Colonic mucosa (tissue), 4 donors: ENCODE measurements around the gene MLC1. TPM values are rescaled to one million over a fixed set of nuclear protein-coding genes. Genes with fewer than 3 reads are reported as not detected.

Source experiments
- DNase-seq: peaks from one replicate; pipeline ENCODE4 v3.0.0-alpha.2; 2020
- H3K27ac ChIP-seq: fragments of 200-600 bp; one replicate; pipeline ENCODE4 v1.8.0; 2021
- H3K27me3 ChIP-seq: fragments of 200-600 bp; one replicate; pipeline ENCODE4 v1.8.0; 2021
- H3K36me3 ChIP-seq: fragments of 200-600 bp; one replicate; pipeline ENCODE4 v1.8.0; 2021
- H3K4me1 ChIP-seq: fragments of 200-600 bp; one replicate; pipeline ENCODE4 v1.8.0; 2021; ENCODE audit warnings: mild to moderate bottlenecking
- H3K4me3 ChIP-seq: fragments of 200-600 bp; one replicate; pipeline ENCODE4 v1.8.0; 2021
- H3K9ac ChIP-seq, 2 donors: one replicate each; pipeline ENCODE4 v1.7.0; 2013; ENCODE audit warnings: control low read depth in 2 of 2, low read depth in 2 of 2, low read length in 2 of 2
- H3K9me3 ChIP-seq: fragments of 200-600 bp; one replicate; pipeline ENCODE4 v1.8.0; 2021
- intact Hi-C: fragments of 100-400 bp; cut with DNase I; formaldehyde crosslinking; loops from one replicate; pipeline ENCODE4 v1.14.1; 2022
- total RNA-seq, 2 donors: library from RNA; stranded (reverse); fragmentation: NEBNext Ultra II Directional in 1 of 2; extraction: Animal tissue kit (Norgen Biotek cat#: 25700) in 1 of 2; gene quantifications; one replicate each; pipeline ENCODE4 v1.2.1, GENCODE V29; 2021
- TF ChIP-seq, protein P1 (sequence below): fragments of 200-600 bp; IDR thresholded peaks from one replicate; pipeline ENCODE4 v1.8.0; 2022; ENCODE audit warnings: antibody characterized with exemption, mild to moderate bottlenecking
- donor health status: healthy.
- donor health status: DM: no; HTN: no; CAD: no.
- donor health status: DM: no; HTN: no; CAD: no.

The MLC1 gene
- total RNA-seq, 2 donors from 2014 or later, result not detected

DNA sequence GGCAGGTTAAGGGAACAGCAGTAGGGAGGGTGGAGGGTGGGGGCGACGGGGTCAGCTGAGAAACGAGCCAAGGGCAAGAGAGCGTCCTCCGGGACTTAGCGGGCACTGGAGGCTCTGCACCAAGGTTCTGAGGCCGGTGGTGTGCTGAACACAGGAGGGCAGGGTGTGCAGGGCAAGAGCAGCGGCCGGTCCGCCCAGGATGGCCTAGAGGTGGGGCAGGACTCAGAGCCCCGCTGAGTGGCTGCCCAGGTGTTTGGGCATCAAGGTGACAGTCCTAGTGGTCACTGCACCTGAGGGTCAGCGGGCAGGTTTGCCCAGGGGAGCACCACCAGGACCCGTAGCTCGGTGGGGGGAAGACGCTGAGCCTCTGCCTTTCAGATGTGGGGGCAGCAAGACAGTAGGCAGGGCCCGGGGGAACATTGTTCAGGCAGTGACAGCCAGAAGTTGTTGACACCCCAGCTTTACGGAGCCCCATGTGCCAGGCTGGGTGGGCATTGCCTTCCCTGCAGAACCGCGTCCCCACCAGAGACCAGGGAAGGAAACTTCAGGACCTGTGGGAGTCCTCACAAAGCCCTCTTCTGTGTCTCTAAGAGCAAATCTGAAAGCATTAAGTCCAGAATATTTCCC, 22.6 kb downstream of the MLC1 start:
- peaks cover 20% of the 10 kb centered on the region for H3K27me3 ChIP-seq

DNA sequence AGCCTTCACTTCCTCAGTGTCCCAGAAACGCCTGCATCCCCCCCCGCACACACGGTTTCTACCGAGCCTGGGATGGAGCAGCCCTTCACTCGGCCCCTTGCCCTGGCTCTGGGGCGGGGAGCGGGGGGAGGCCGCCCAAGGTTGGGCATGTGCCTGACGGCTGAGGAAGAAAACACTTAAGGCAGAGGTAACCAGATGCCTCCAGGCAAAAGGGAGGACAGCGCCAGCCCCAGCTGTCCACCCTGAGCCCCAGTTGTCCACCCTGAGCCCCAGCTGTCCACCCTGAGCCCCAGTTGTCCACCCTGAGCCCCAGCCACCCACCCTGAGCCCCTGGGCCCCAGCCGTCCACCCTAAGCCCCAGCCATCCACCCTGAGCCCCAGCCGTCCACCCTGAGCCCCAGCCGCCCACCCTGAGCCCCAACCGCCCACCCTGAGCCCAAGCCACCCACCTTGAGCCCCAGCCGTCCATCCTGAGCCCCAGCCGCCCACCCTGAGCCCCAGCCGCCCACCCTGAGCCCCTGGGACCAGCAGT, 23.3 kb downstream of the MLC1 start:
- Histone ChIP-seq H3K4me1 (no peaks in the 10 kb centered on the region), H3K9ac (no peak overlapping the region), H3K9me3 (no peaks in the 10 kb centered on the region), H3K27ac (no peak overlapping the region), H3K27me3 (peaks cover 20% of the 10 kb centered on the region), H3K36me3 (no peaks in the 10 kb centered on the region), H3K4me3 (no peak overlapping the region)
- intact Hi-C loops, result no loop called here
- TF ChIP-seq, protein P1, sequence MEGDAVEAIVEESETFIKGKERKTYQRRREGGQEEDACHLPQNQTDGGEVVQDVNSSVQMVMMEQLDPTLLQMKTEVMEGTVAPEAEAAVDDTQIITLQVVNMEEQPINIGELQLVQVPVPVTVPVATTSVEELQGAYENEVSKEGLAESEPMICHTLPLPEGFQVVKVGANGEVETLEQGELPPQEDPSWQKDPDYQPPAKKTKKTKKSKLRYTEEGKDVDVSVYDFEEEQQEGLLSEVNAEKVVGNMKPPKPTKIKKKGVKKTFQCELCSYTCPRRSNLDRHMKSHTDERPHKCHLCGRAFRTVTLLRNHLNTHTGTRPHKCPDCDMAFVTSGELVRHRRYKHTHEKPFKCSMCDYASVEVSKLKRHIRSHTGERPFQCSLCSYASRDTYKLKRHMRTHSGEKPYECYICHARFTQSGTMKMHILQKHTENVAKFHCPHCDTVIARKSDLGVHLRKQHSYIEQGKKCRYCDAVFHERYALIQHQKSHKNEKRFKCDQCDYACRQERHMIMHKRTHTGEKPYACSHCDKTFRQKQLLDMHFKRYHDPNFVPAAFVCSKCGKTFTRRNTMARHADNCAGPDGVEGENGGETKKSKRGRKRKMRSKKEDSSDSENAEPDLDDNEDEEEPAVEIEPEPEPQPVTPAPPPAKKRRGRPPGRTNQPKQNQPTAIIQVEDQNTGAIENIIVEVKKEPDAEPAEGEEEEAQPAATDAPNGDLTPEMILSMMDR, result no peak
- DNase-seq, result no peak

More for the DNA sequence above, 22.6 kb downstream of the MLC1 start:
- no peaks in the 10 kb centered on the region for H3K9me3 ChIP-seq
- no peak overlapping the region for H3K9ac ChIP-seq
- H3K4me1 ChIP-seq, result no peaks in the 10 kb centered on the region
- H3K36me3 ChIP-seq, result no peaks in the 10 kb centered on the region
- TF ChIP-seq, protein P1, result no peak
- no peak overlapping the region for H3K27ac ChIP-seq
- intact Hi-C loops, result no loop called here
- no peak overlapping the region for H3K4me3 ChIP-seq
- DNase-seq, result no peak

DNA sequence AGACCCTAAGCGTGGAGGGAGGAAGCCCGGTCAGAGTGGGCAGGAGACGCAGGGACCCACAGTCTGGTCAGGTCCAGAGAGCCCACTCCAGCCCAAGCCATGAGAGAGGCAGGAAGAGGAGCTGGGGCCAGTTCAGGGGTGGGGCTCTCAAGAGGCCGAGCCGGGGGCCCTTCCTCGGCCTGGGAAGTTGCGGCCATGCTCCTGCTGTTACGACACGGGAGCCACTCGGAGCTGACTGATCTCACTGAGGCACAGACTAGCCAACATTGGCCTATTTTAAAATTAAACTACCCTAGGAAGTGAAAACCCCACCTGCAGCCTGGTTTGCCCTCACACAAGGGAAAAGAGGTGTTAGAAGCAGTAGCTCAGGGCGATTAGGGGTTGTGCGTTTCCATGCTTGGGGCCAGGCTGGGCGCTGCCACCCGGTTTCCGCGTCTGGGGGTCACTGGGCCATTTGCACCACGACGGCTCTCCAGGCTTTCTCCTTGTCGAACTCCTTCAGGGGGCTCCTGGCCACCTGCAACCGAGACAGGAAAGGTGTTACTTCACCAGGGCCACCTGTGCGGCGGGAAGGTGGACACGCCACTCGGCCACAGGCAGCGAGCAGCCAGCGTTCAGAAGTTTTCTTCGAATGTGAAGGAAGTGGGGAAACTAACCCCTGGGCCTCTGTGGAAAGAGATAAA, 23.9 kb downstream of the MLC1 start:
- H3K4me3 ChIP-seq, result no peak overlapping the region
- TF ChIP-seq, protein P1, result no peak
- H3K36me3 ChIP-seq, result no peaks in the 10 kb centered on the region
- H3K9ac ChIP-seq, result no peak overlapping the region
- H3K27me3 ChIP-seq, result peaks cover 20% of the 10 kb centered on the region
- H3K4me1 ChIP-seq, result no peaks in the 10 kb centered on the region
- intact Hi-C loops, result no loop called here
- H3K27ac ChIP-seq, result no peak overlapping the region
- no peak for DNase-seq
- no peaks in the 10 kb centered on the region for H3K9me3 ChIP-seq

DNA sequence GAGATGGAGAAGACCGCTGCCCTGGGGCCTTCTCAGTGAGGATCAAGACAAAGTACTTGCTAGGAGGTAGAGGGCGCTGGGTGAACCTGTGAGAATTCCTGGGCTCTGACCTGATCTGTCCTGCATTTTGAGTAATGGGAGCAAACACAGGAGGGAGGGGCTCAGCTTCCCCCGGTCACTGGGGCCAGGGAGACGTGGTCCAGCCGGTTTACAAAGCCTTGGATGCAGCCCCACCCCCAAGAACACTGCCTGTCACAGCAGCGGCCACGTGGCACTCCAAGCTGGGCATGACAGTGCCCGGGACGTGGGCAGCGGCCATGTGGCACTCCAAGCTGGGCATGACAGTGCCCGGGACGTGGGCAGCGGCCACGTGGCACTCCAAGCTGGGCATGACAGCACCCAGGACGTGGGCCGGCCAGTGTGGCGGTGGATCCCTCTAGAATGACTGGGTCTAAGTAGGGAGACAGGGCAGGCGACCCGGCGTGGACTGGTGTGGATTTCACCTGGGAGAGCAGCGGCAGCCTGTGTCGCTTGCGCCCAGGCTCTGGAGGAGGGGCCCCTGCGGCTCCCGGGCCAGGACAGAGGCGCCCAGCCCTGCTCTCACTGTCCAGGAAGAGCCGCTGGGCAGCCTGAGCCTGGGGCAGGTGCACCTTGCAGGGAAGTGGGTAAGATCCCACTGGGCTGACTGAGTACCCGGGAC, 24.6 kb downstream of the MLC1 start:
- intact Hi-C loops, result no loop called here
- Histone ChIP-seq H3K27ac (no peak overlapping the region), H3K9ac (no peak overlapping the region), H3K36me3 (no peaks in the 10 kb centered on the region), H3K4me1 (no peaks in the 10 kb centered on the region), H3K27me3 (peaks cover 20% of the 10 kb centered on the region), H3K9me3 (no peaks in the 10 kb centered on the region), H3K4me3 (no peak overlapping the region)
- DNase-seq, result no peak
- TF ChIP-seq, protein P1, result no peak

- H3K9me3 ChIP-seq, result no peaks in the 10 kb centered on the region
- TF ChIP-seq, protein P1, result no peak
- no peaks in the 10 kb centered on the region for H3K4me1 ChIP-seq
- no peak overlapping the region for H3K27ac ChIP-seq
- no peak overlapping the region for H3K4me3 ChIP-seq
- peaks cover 20% of the 10 kb centered on the region for H3K27me3 ChIP-seq
- H3K9ac ChIP-seq, result no peak overlapping the region
- intact Hi-C loops, result no loop called here
- no peaks in the 10 kb centered on the region for H3K36me3 ChIP-seq
- DNase-seq, result no peak
These were observed 25.4 kb downstream of the MLC1 start for GRCh38 chr22:50059881-50060262.
